Muscle layer of duodenum (tissue), 2 donors: ENCODE data around the gene BICDL2.

Experiments used
- H3K27ac ChIP-seq: one replicate; pipeline ENCODE4 v1.7.0; 2013; ENCODE audit warnings: mild to moderate bottlenecking, low read length
- H3K27me3 ChIP-seq: one replicate; pipeline ENCODE4 v1.7.0; 2013; ENCODE audit warnings: low read depth, mild to moderate bottlenecking, control low read depth, low read length
- H3K36me3 ChIP-seq, 2 donors: one replicate each; pipeline ENCODE4 v1.7.0; 2013; ENCODE audit warnings: low read length in 2 of 2, control low read depth in 1 of 2, mild to moderate bottlenecking in 1 of 2; ENCODE audit not compliant: insufficient read depth in 2 of 2, control insufficient read depth in 1 of 2
- H3K4me1 ChIP-seq, 2 donors: one replicate each; pipeline ENCODE4 v1.7.0; 2013; ENCODE audit warnings: low read length in 2 of 2, mild to moderate bottlenecking in 2 of 2, control low read depth in 1 of 2, moderate library complexity in 1 of 2; ENCODE audit not compliant: insufficient read depth in 2 of 2, control insufficient read depth in 1 of 2
- H3K4me3 ChIP-seq, 2 donors: one replicate each; pipeline ENCODE4 v1.7.0; 2013; ENCODE audit warnings: low read length in 2 of 2, low read depth in 1 of 2, mild to moderate bottlenecking in 1 of 2
- H3K9me3 ChIP-seq, 2 donors: one replicate each; pipeline ENCODE4 v1.7.0; 2013; ENCODE audit warnings: low read length in 2 of 2, control low read depth in 1 of 2, mild to moderate bottlenecking in 1 of 2; ENCODE audit not compliant: control insufficient read depth in 1 of 2
- donor health status: healthy.

The BICDL2 gene

DNA sequence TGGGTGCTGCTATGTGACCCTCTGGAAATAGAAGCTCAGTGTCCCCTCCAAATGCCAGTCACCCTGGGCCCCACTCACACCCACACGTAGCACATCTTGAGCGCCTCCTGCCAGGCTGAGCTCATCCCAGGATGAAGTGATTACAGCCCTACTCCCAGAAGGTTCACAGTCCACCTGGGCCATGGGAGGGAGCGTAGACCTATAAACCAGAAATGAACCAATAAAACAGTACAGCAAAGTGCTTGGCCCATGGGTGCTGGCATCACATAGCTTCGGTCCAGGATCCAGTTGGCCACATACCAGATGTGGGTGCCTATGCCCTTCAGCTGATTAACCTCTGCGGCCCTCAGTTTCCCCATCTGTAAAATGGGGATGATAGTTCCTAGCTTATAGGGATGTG lies 2.2 kb upstream of the BICDL2 start:
- peaks cover 31% of the 10 kb centered on the region for H3K27me3 ChIP-seq
- no peaks in the 10 kb centered on the region for H3K36me3 ChIP-seq
- H3K4me3 ChIP-seq: no peak overlapping the region
- no peaks in the 10 kb centered on the region for H3K9me3 ChIP-seq
- H3K4me1 ChIP-seq: peaks cover 0 to 4% of the 10 kb centered on the region in 2 donors
- no peak overlapping the region for H3K27ac ChIP-seq

DNA sequence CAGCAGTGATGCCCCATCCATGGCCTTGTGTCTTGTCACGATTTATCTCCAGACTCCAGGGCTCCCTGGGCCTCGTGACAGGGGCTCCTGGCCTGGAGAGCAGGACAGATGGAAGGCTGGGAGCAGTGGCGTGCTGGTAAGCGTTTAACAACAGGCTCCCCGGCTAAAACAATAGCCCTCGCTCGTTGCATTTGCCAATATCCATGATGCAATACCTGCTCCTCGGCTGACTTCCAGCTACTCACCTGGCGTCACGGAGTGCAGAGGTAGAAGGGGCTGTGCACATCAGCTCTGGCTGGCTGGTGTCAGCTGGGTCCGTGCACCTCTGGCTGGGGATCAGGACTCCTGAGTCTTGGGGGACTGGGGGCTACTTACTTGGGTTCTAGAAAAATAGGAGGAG lies 1.5 kb upstream of the BICDL2 start:
- Histone ChIP-seq H3K4me3 (no peak overlapping the region), H3K36me3 (no peaks in the 10 kb centered on the region), H3K27ac (no peak overlapping the region), H3K9me3 (no peaks in the 10 kb centered on the region), H3K4me1 (peaks cover 0 to 4% of the 10 kb centered on the region in 2 donors), H3K27me3 (peaks cover 31% of the 10 kb centered on the region)

DNA sequence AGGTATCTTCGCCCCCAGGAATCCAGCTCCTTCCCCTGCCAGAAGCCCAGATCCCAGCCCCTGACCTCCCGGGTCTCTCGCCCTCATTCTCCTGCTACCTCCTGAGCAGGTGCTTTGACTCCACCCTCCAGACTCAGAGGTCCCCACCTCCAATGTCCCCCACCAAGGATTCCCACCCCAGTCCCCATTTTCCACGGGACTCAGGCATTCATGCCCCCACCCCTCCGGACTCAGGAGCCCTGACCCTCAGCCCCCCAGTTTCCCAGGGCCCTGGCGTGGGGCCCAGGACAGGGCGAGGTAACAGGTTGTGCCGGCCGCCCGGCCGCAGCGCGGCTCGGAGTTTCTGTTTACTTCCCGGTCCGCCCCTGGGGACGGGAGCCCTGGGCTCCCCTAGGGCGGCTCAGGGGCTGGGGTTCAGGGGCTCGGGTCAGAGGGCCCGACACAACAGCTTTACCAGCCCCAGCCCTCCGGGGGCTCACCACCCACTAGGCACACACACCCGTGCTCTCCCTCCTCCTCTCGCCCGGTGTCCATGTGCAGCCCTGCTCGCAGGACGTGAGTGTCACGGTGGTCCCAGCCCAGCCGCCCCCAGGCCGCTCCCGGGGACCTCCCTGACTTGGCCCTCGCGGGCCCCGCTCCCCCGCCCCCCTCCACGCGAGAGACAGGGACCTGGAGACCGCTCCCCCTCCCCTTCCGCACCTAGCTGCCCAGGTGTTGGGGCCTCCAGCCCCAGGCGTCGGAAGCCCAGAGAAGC lies 595 bp downstream of the BICDL2 start:
- H3K9me3 ChIP-seq: no peaks in the 10 kb centered on the region
- H3K27me3 ChIP-seq: peaks cover 31% of the 10 kb centered on the region
- H3K4me3 ChIP-seq: peak overlapping the region in 1 of 2 donors; percentile 33
- no peaks in the 10 kb centered on the region for H3K36me3 ChIP-seq
- no peak overlapping the region for H3K27ac ChIP-seq
- peaks cover 0 to 4% of the 10 kb centered on the region in 2 donors for H3K4me1 ChIP-seq

DNA sequence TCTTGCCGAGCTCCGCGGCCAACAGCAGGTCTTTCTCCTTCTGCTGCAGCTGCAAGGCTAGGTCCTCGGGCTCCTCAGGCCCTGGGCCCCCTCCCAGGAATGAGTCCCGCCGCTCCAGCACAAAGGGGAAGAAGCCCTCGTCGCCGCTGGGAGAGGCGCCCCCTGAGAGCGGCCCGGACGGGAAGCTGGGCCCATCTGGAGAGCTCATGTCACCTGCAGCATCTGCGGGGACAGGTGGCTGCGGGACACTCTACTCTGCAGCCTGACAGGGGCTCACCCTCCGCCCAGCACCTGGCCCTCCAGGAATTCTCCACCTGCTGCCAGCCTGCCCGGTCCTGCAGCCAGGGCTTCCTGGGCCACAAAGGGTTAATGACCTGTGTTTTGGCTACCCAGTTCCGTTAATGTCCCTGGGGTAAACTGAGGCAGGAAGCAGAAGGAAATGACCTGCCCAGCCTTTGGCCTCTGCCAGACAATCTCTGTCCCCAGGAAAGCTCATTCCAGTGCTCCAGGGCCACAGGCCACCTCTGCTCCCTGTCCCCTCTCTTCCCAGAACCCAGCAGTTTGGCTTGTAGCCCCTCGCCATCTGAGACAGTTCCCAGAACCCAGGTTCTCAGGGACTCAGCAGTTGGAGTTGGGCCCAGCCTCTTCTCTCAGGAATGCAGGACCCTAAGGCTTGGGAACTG lies 1.3 kb downstream of the BICDL2 start:
- Histone ChIP-seq H3K36me3 (no peaks in the 10 kb centered on the region), H3K9me3 (no peaks in the 10 kb centered on the region), H3K4me3 (peak overlapping the region in 1 of 2 donors; percentile 33), H3K27me3 (peaks cover 35% of the 10 kb centered on the region), H3K27ac (no peak overlapping the region), H3K4me1 (peaks cover 0 to 4% of the 10 kb centered on the region in 2 donors)

DNA sequence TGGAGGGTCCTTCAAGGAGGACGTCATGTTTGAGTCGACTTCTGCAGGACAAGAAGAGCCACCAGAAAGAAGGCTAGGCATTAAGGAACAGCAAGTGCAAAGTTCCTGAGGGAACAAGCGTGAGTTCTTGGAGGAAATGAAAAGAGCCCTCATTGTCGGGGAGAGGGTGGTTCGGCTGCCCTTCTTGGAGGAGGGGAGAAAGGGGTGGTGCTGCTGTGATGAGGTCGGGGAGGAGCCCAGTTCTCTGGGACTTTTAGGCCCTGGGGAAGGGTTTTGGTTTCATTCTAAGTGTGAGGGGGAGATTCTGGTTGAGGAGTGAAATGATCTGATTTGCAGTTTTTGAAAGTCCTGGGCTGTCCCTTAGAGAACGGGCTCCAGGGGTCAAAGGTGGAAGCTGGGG lies 4.1 kb downstream of the BICDL2 start:
- Histone ChIP-seq H3K9me3 (no peaks in the 10 kb centered on the region), H3K27ac (no peak overlapping the region), H3K36me3 (no peaks in the 10 kb centered on the region), H3K4me3 (no peak overlapping the region), H3K27me3 (peaks cover 42% of the 10 kb centered on the region), H3K4me1 (peaks cover 0 to 20% of the 10 kb centered on the region in 2 donors)

DNA sequence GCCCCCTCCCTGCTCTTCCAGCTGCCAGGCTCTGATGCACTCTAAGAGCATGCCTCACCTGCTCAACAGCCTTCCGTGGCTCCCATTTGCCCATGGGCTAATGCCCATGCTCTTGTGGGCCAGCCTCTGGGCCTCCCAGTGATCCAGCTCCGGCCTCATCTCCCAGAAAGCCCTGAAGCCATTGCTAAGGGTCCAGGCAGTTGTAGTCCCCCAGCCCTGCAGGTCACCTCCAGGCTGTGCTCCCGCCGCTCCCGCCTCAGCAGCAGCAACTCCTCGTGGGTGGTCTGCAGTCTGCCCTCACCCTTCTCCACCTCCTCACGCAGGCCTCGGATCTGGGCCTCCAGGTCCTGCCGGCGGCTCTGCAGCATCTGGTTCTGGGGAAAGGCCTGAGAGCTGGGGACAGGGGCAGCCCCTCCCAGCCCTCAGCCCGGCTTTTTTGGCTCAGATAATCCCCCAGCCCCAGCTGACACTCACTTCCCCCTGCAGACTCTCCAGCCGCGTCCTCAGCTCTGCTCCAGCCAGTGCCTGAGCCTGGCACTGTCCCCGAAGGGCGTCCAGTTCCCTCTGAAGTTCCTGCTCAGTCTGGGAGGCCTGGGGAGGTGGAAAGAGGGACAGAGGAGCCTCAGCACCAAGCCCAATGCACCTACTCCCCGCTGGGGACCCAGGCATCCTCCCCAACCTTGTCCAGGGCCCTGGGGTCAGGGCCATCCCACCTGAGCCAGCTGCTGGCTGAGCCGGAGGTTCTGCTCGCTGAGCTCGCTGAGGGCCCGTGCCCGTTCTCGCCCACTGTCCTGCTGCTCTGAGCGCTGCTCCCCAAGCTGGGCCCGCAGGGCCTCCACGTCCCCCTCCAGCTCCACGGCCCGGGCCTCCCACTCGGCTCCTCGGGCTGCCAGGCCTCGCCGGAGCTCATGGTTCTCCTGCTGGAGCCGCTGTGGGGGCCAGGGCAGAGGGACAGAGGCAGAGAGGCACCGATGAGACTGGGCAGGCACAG lies 6.2 kb downstream of the BICDL2 start:
- no peak overlapping the region for H3K4me3 ChIP-seq
- H3K27me3 ChIP-seq: peaks cover 24% of the 10 kb centered on the region
- H3K4me1 ChIP-seq: peaks cover 0 to 16% of the 10 kb centered on the region in 2 donors
- no peaks in the 10 kb centered on the region for H3K9me3 ChIP-seq
- H3K36me3 ChIP-seq: peaks cover 12 to 14% of the 10 kb centered on the region in 2 donors
- no peak overlapping the region for H3K27ac ChIP-seq

DNA sequence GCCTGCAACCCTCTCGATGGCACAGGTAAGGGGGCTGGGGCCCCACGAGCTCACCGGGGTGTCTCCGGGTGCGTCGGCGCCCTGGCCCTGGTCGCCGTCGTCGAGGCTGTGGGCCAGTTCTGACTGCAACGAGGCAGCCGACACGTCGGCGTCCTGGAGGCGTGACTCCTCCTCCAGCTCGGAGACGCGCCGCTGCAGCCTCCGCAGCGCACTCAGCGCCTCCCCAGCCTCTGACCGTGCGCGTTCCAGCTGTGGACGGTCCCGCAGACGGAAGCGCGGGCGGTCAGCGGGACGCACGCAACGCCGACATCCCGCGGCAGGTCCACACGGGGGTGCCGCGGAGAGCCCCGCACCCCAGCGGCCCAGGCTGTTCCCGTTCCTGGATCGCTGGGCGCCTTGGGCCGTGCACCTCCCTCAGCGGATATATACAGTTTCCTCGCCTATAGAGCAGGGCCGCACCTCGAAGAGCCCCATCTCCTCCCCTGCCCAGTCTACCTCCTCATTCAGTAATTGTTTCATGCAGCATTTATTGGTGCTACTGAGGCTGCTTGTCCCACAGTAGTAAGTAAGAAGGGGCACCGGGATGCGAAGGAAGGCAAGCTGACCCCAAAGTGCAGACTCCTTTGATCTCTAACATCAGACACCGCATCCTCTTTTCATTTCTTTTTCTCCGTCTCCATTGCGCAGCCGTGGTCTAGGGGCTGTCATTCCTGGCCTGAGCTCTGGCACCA lies 7.1 kb downstream of the BICDL2 start:
- H3K9me3 ChIP-seq: no peaks in the 10 kb centered on the region
- peaks cover 12 to 14% of the 10 kb centered on the region in 2 donors for H3K36me3 ChIP-seq
- H3K27me3 ChIP-seq: peaks cover 21% of the 10 kb centered on the region
- H3K4me3 ChIP-seq: peak overlapping the region in 1 of 2 donors; percentile 38
- H3K27ac ChIP-seq: no peak overlapping the region
- H3K4me1 ChIP-seq: peaks cover 0 to 16% of the 10 kb centered on the region in 2 donors

DNA sequence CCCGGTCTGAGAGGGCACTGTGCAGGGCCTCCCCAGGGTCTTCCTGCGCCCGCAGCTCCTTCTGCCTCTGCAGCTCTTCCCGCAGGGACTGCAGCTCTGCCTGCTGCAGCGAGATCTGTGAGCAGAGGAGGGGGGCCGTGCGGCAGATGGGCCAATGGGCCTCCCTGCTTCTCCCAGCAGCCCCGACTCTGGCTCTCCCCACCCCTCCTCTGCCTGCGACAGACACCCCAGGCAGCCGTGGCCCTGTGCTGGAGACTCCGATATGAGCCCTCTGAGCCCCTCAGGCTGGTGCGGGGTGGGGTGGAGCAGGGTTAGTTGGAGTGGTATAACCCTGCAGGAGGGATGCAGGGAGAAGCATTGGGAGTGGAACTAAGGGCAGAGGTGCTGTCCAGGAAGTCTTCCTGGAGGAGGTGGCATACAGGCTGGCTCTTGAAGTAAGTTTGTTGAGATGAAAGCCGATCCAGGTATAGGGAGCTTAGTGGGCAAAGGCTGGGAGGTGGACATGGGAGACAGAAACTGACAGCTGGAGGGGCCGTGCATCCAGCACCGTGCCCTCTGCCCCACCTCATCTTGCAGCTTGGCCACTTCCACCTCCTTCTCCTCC lies 7.9 kb downstream of the BICDL2 start:
- Histone ChIP-seq H3K4me1 (peaks cover 0 to 16% of the 10 kb centered on the region in 2 donors), H3K27me3 (peaks cover 21% of the 10 kb centered on the region), H3K4me3 (no peak overlapping the region), H3K27ac (no peak overlapping the region), H3K9me3 (no peaks in the 10 kb centered on the region), H3K36me3 (peaks cover 12 to 14% of the 10 kb centered on the region in 2 donors)

DNA sequence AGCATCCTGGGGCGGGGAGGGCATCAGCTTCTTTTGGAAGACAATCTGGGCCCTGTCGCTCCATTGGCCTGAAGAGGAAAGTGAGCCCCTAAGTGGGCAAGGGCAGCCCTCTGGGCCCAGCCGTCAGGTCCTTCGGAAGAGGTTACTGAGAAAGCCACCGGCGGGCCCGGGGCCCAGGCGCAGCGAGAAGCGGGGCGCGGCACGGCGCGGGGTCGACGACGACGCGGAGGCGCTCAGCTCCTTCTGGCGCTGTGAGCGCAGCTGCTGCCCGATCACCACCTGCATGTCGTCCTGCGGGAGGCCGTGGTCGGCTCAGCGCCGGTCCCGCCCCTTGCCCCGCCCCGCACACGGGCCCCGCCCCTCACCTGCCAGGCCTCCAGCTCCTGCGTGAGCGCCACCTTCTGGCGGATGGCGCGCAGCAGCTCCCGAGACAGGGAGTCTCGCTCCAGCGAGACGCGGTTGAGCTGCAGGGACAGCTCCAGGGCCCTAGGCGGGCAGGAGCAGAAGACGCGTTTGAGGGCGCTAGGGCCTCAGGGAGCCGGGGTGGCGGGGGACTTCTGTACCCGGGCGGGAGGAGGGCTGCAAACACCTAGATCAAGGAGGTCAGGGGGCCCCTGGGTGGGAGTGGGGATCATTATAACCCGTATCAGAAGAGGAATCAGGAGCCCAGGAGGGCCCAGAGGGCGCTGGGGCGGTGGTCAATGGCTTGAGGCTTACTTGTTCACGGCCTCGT lies 8.6 kb downstream of the BICDL2 start:
- H3K36me3 ChIP-seq: peaks cover 12 to 14% of the 10 kb centered on the region in 2 donors

DNA sequence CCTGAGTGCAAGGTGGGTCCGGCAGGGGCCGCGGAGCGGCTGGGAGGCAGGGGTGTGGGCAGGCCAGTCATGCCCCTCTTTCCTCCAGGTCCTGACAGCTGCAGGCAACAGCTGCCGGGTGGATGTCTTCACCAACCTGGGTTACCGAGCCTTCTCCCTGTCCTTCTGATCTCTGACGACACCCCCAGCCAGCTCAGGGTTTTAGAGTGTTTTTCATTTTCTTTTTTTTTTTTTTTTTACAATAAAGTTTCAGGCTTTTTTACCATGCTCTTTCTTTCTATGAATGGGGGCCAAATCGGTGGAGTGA lies 9.3 kb downstream of the BICDL2 start:
- H3K27me3 ChIP-seq: peaks cover 21% of the 10 kb centered on the region
- H3K4me1 ChIP-seq: peaks cover 9 to 29% of the 10 kb centered on the region in 2 donors
- H3K27ac ChIP-seq: no peak overlapping the region
- H3K36me3 ChIP-seq: peaks cover 12 to 19% of the 10 kb centered on the region in 2 donors
- no peaks in the 10 kb centered on the region for H3K9me3 ChIP-seq
- no peak overlapping the region for H3K4me3 ChIP-seq

More for the DNA sequence above, 8.6 kb downstream of the BICDL2 start:
- Histone ChIP-seq H3K9me3 (no peaks in the 10 kb centered on the region), H3K27ac (no peak overlapping the region), H3K4me3 (no peak overlapping the region), H3K4me1 (peaks cover 2 to 22% of the 10 kb centered on the region in 2 donors), H3K27me3 (peaks cover 21% of the 10 kb centered on the region)
